Sigmoid colon (tissue), 4 donors: ENCODE measurements around the gene ACSM6.

Source experiments
- EP300 ChIP-seq, 4 donors: sonication (generic); formaldehyde crosslinking; IDR thresholded peaks; one replicate each; pipeline ENCODE4 v1.6.1; 2017; ENCODE audit warnings: antibody characterized with exemption in 4 of 4
- POLR2AphosphoS5 ChIP-seq, 4 donors: sonication (generic); formaldehyde crosslinking; IDR thresholded peaks; one replicate each; pipeline ENCODE4 v1.6.1; 2017; ENCODE audit warnings: antibody characterized with exemption in 4 of 4

- TF ChIP-seq POLR2AphosphoS5 (IDR thresholded peaks at IDR 0.05) (no peak), EP300 (IDR thresholded peaks at IDR 0.05) (no peak)
Observed at GRCh38 chr10:95177429-95177828, 16.6 kb upstream of the ACSM6 start.
